ENCODE measurements around the gene PSMD10.

- TF ChIP-seq REST (IDR thresholded peaks at IDR 0.05; ENCODE audit: borderline replicate concordance) (no peak), CTCF (IDR thresholded peaks at IDR 0.05; ENCODE audit: poor library complexity, severe bottlenecking) (no peak), EZH2 (IDR thresholded peaks at IDR 0.05; ENCODE audit: borderline replicate concordance, insufficient read depth, low read length, poor library complexity, severe bottlenecking) (no peak), TAF1 (IDR thresholded peaks at IDR 0.05; ENCODE audit: low read depth) (no peak), EP300 (conservative IDR thresholded peaks at IDR 0.05; ENCODE audit: poor library complexity, severe bottlenecking) (no peak), POLR2AphosphoS5 (IDR thresholded peaks at IDR 0.05) (no peak)
These were observed 29.9 kb upstream of the PSMD10 start for GRCh38 chrX:108121291-108121690.
